NB4 (cell line): ENCODE measurements around the gene MCM5.

ENCODE experiments used
- MYC ChIP-seq: IDR thresholded peaks from 2 replicates; pipeline ENCODE4 v1.6.1; 2011; ENCODE audit warnings: low read depth, low read length
- POLR2A ChIP-seq: IDR thresholded peaks from 2 replicates; pipeline ENCODE4 v1.6.1; 2011; ENCODE audit warnings: mild to moderate bottlenecking; ENCODE audit not compliant: insufficient read length; ENCODE audit errors: extremely low read depth
- TF ChIP-seq, protein P1 (sequence below): IDR thresholded peaks from one replicate; pipeline ENCODE4 v1.5.1; 2012; ENCODE audit warnings: low read depth, low read length
- TF ChIP-seq, protein P2 (sequence below): IDR thresholded peaks from 2 replicates; pipeline ENCODE4 v1.6.1; 2011; ENCODE audit warnings: low read depth, low read length

- TF ChIP-seq, protein P1, sequence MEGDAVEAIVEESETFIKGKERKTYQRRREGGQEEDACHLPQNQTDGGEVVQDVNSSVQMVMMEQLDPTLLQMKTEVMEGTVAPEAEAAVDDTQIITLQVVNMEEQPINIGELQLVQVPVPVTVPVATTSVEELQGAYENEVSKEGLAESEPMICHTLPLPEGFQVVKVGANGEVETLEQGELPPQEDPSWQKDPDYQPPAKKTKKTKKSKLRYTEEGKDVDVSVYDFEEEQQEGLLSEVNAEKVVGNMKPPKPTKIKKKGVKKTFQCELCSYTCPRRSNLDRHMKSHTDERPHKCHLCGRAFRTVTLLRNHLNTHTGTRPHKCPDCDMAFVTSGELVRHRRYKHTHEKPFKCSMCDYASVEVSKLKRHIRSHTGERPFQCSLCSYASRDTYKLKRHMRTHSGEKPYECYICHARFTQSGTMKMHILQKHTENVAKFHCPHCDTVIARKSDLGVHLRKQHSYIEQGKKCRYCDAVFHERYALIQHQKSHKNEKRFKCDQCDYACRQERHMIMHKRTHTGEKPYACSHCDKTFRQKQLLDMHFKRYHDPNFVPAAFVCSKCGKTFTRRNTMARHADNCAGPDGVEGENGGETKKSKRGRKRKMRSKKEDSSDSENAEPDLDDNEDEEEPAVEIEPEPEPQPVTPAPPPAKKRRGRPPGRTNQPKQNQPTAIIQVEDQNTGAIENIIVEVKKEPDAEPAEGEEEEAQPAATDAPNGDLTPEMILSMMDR, result no peak
- TF ChIP-seq POLR2A, result no peak
- TF ChIP-seq, protein P2, sequence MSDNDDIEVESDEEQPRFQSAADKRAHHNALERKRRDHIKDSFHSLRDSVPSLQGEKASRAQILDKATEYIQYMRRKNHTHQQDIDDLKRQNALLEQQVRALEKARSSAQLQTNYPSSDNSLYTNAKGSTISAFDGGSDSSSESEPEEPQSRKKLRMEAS, result no peak
- no peak for TF ChIP-seq MYC
Observed at GRCh38 chr22:35452810-35453743, 53.1 kb downstream of the MCM5 start.
